K562 (cell line): ENCODE data around the gene NEUROD2. TPM values are rescaled to one million over a fixed set of nuclear protein-coding genes. Genes with fewer than 3 reads are reported as not detected.

Experiments used
- CREM ChIP-seq: IDR thresholded peaks from 2 replicates; pipeline ENCODE4 v1.6.1; 2014; ENCODE audit warnings: antibody characterized with exemption, low read depth
- ELF2 ChIP-seq: fragments of 250-450 bp; sonication (Bioruptor Pico); IDR thresholded peaks from 2 replicates; pipeline ENCODE4 v1.5.0; 2021; ENCODE audit warnings: mild to moderate bottlenecking
- ELK1 ChIP-seq: sonication (generic); formaldehyde crosslinking; IDR thresholded peaks from 2 replicates; pipeline ENCODE4 v1.8.1; 2022; ENCODE audit warnings: missing genetic modification reagents
- EP300 ChIP-seq: IDR thresholded peaks from 2 replicates; pipeline ENCODE4 v1.6.1; 2012; ENCODE audit warnings: low read length, improper control_type of control experiment
- EP400 ChIP-seq: fragments of 450-650 bp; IDR thresholded peaks from 2 replicates; pipeline ENCODE4 v1.6.1; 2017; ENCODE audit warnings: antibody characterized with exemption, mild to moderate bottlenecking, moderate library complexity
- ESRRA ChIP-seq: fragments of 450-650 bp; IDR thresholded peaks from 2 replicates; pipeline ENCODE4 v1.6.1; 2014; ENCODE audit warnings: low read depth, mild to moderate bottlenecking, moderate library complexity, borderline replicate concordance
- GABPB1 ChIP-seq: sonication (generic); formaldehyde crosslinking; IDR thresholded peaks from 2 replicates; pipeline ENCODE4 v1.8.0; 2022; ENCODE audit warnings: mild to moderate bottlenecking, missing genetic modification reagents
- KDM1A ChIP-seq, 2 experiments: fragments of 450-650 bp; IDR thresholded peaks; 2 replicates each; pipeline ENCODE4 v1.6.1; 2016; ENCODE audit warnings: mild to moderate bottlenecking in 2 of 2
- MTA3 ChIP-seq: fragments of 450-650 bp; formaldehyde crosslinking; IDR thresholded peaks from 2 replicates; pipeline ENCODE4 v1.6.1; 2017; ENCODE audit warnings: mild to moderate bottlenecking, borderline replicate concordance
- NCOA1 ChIP-seq: fragments of 450-650 bp; IDR thresholded peaks from 2 replicates; pipeline ENCODE4 v1.6.1; 2016; ENCODE audit warnings: low read depth
- NCOA4 ChIP-seq: fragments of 450-650 bp; IDR thresholded peaks from 2 replicates; pipeline ENCODE4 v1.6.1; 2018; ENCODE audit warnings: mild to moderate bottlenecking; ENCODE audit not compliant: partially characterized antibody
- PHB ChIP-seq: fragments of 250-450 bp; sonication (Bioruptor Pico); IDR thresholded peaks from 2 replicates; pipeline ENCODE4 v1.5.0; 2021
- PRDM10 ChIP-seq: fragments of 450-650 bp; IDR thresholded peaks from 2 replicates; pipeline ENCODE4 v1.6.1; 2018; ENCODE audit not compliant: partially characterized antibody
- SIX5 ChIP-seq, 2 experiments: IDR thresholded peaks; 2 replicates each; pipeline ENCODE4 v1.6.1; 2011; ENCODE audit warnings: low read length in 2 of 2, borderline replicate concordance in 1 of 2, low read depth in 1 of 2, mild to moderate bottlenecking in 1 of 2, moderate library complexity in 1 of 2; ENCODE audit not compliant: insufficient read depth in 1 of 2
- SLC30A9 ChIP-seq: fragments of 250-450 bp; sonication (Bioruptor Pico); IDR thresholded peaks from 2 replicates; pipeline ENCODE4 v1.8.0; 2022; ENCODE audit warnings: mild to moderate bottlenecking, moderate library complexity
- SPI1 ChIP-seq: IDR thresholded peaks from 2 replicates; pipeline ENCODE4 v1.6.1; 2011; ENCODE audit warnings: low read depth, low read length, control low read depth, borderline replicate concordance
- ZBTB5 ChIP-seq: fragments of 450-650 bp; IDR thresholded peaks from 2 replicates; pipeline ENCODE4 v1.6.1; 2017; ENCODE audit warnings: antibody characterized with exemption
- ZNF408 ChIP-seq: fragments of 250-450 bp; sonication (Bioruptor Pico); IDR thresholded peaks from 2 replicates; pipeline ENCODE4 v1.4.0; 2020; ENCODE audit warnings: low read depth, mild to moderate bottlenecking, moderate library complexity
- ZNF583 ChIP-seq: fragments of 250-450 bp; sonication (Bioruptor Pico); IDR thresholded peaks from 2 replicates; pipeline ENCODE4 v1.4.0; 2020
- ZNF639 ChIP-seq, 2 experiments: fragments of 200-800 bp in 1 of 2; sonication (Bioruptor generic) in 1 of 2; sonication (generic) in 1 of 2; formaldehyde crosslinking in 1 of 2; IDR thresholded peaks in 1 of 2; conservative IDR thresholded peaks in 1 of 2; 2 replicates each; pipeline versions ENCODE4 v1.5.0 to v1.6.1; 2016 to 2020; ENCODE audit warnings: missing compliant biosample characterization in 1 of 2, missing genetic modification characterization in 1 of 2, missing genetic modification reagents in 1 of 2
- polyA plus RNA-seq, 8 experiments: library from polyadenylated mRNA; depleted of rRNA in 4 of 8; stranded (reverse) in 5 of 8; unstranded in 3 of 8; fragments of >200 nt; fragmentation: Nextera tagmentation in 2 of 8; fragmentation: Illumina TruSeq in 1 of 8; extraction: Ambion mirVana in 2 of 8; extraction: Trizol in 1 of 8; gene quantifications; 2 replicates each; pipeline versions ENCODE4 v1.2.1 to v1.2.3, GENCODE V29; 2011 to 2014; ENCODE audit warnings: inconsistent platforms in 1 of 8, missing spikeins in 1 of 8
- total RNA-seq, 7 experiments: library from RNA; depleted of rRNA in 6 of 7; stranded (reverse); fragments of >200 nt in 6 of 7; fragmentation: Illumina TruSeq in 2 of 7; extraction: Trizol in 2 of 7; gene quantifications; 2 replicates each; pipeline versions ENCODE4 v1.2.1 to v1.2.3, GENCODE V29; 2011 to 2021; ENCODE audit warnings: low replicate concordance in 1 of 7

Gene NEUROD2
- total and polyA plus RNA-seq, 9 of the 15 experiments (the other 6 are each of a cell fraction or from before 2014, with no cell fraction given) = not detected

DNA sequence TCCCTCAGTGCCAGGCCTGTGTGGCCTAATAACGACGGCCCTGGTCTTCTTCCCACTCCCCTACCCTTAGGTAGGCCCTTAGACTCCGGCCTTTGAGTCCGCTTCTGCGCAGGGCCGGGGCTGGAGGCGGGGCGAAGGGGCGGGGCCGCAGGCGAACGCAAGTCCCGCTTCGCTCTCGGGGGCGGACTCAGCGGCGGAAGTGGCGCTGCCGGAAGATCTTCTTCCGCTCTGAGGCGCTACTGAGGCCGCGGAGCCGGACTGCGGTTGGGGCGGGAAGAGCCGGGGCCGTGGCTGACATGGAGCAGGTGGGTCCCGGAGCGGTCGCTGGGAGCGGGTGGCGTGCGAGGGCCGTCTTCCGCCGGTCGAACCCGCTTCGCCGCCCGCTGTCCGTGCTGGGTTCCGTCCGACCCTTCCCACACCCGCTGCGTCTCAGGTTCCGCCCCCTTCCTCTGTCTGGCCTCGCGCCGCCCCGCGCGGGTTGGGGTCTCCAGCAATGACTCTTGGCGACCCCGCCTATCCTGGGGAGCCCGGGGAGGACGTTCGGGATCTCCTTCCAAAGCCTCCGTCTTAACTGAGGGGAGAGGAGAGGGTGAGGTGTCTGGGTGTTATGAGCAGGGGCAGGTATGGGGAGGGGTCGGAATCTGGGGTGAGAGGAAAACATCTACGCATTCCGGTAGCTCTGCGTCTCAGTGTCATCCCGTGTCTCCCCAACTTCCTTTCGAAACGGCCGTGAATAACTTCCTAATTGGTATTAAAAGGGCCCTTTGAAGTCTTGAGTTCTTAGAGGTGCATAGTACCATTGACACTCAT is 29.4 kb upstream of the NEUROD2 start, which contains the start of gene STARD3 (continued):
- peak in 1 of 2 experiments; percentile 70; a peak in 2 of 4 replicates for TF ChIP-seq ZNF639 (CRISPR knock-in tag; conservative IDR thresholded peaks at IDR 0.05 in 1 of 2, IDR thresholded peaks at IDR 0.05 in 1 of 2)
- TF ChIP-seq ZBTB5 = no peak
- TF ChIP-seq KDM1A (IDR thresholded peaks at IDR 0.05) = no peak
- TF ChIP-seq PRDM10 = peak; percentile 84
- TF ChIP-seq GABPB1 (CRISPR knock-in tag) = peak; percentile 95
- peak in 1 of 2 experiments; percentile 39; a peak in 1 of 4 replicates for TF ChIP-seq SIX5 (IDR thresholded peaks at IDR 0.05; ENCODE audit: borderline replicate concordance in 1 of 2, insufficient read depth in 1 of 2, low read depth in 1 of 2, low read length in 2 of 2)
- TF ChIP-seq SPI1 = peak; percentile 63
- TF ChIP-seq PHB (CRISPR knock-in tag) = peak; percentile 90
- no peak for TF ChIP-seq ZNF408 (CRISPR knock-in tag)
- TF ChIP-seq SLC30A9 (CRISPR knock-in tag) = no peak
- TF ChIP-seq EP300 = 0 out of 2 replicates have a peak, but pooled peaks have one; percentile 12
- peak; percentile 96 for TF ChIP-seq NCOA1
- peak; percentile 76 for TF ChIP-seq CREM
- no peak for TF ChIP-seq NCOA4
- peak; percentile 44; the same call in 1 of the 2 replicates for TF ChIP-seq ESRRA
- TF ChIP-seq ELF2 = peak; percentile 80
- TF ChIP-seq ZNF583 (CRISPR knock-in tag) = no peak
- peak; percentile 85 for TF ChIP-seq EP400
- no peak for TF ChIP-seq ELK1
- peak; percentile 73; the same call in 1 of the 2 replicates for TF ChIP-seq MTA3
